Heart left ventricle (tissue), 16 donors: ENCODE measurements around the gene TET1. TPM values are rescaled to one million over a fixed set of nuclear protein-coding genes. Genes with fewer than 3 reads are reported as not detected.

ENCODE experiments used
- ATAC-seq, 4 donors: fragments of 200-7000 bp; cut with Tn5 transposase; one replicate each; pipeline ENCODE4 v1.9.1; 2020 to 2022; ENCODE audit warnings: moderate library complexity in 4 of 4, mild to moderate bottlenecking in 3 of 4, moderate number of reproducible peaks in 1 of 4
- DNase-seq, 5 donors: peaks; one replicate each; pipeline ENCODE4 v3.0.0-alpha.2; 2020
- H3K27ac ChIP-seq, 12 donors: fragments of 200-600 bp; sonication (generic) in 4 of 12; one replicate each; pipeline versions ENCODE4 v1.5.0 to v1.8.0; 2016 to 2022; ENCODE audit warnings: mild to moderate bottlenecking in 2 of 12
- H3K27me3 ChIP-seq, 9 donors: fragments of 200-600 bp; sonication (generic) in 2 of 9; one replicate each; pipeline versions ENCODE4 v1.5.1 to v1.8.0; 2016 to 2022; ENCODE audit warnings: mild to moderate bottlenecking in 3 of 9
- H3K36me3 ChIP-seq, 9 donors: fragments of 200-600 bp; sonication (generic) in 2 of 9; one replicate each; pipeline versions ENCODE4 v1.5.0 to v1.8.0; 2018 to 2022; ENCODE audit warnings: mild to moderate bottlenecking in 2 of 9
- H3K4me1 ChIP-seq, 12 donors: fragments of 200-600 bp; sonication (generic) in 4 of 12; one replicate each; pipeline versions ENCODE4 v1.5.0 to v1.8.0; 2016 to 2022; ENCODE audit warnings: mild to moderate bottlenecking in 3 of 12
- H3K4me3 ChIP-seq, 12 donors: fragments of 200-600 bp; sonication (generic) in 4 of 12; one replicate each; pipeline versions ENCODE4 v1.5.0 to v1.8.0; 2017 to 2022; ENCODE audit warnings: mild to moderate bottlenecking in 9 of 12, moderate library complexity in 4 of 12
- H3K9me3 ChIP-seq, 12 donors: fragments of 200-600 bp; sonication (generic) in 4 of 12; one replicate each; pipeline versions ENCODE4 v1.5.0 to v1.8.0; 2016 to 2022; ENCODE audit warnings: mild to moderate bottlenecking in 1 of 12
- POLR2A ChIP-seq, 2 donors: fragments of 450-650 bp; IDR thresholded peaks; one replicate each; pipeline ENCODE4 v1.6.1; 2017; ENCODE audit warnings: antibody characterized with exemption in 2 of 2, mild to moderate bottlenecking in 2 of 2, moderate library complexity in 2 of 2
- WGBS, 4 donors: extraction: QIAGEN DNeasy Blood & Tissue Kit in 2 of 4; methylation state at CpG; one replicate each; pipeline versions ENCODE4 v1.1.5 to v1.1.7; 2013 to 2018; 5-methylcytosine and 5-hydroxymethylcytosine counted together
- intact Hi-C, 10 donors: fragments of 100-400 bp; cut with DNase I; formaldehyde crosslinking; loops; one replicate each; pipeline versions ENCODE4 v1.11.1 to v1.14.2; 2022
- polyA plus RNA-seq, 2 donors: library from polyadenylated mRNA; stranded (reverse); fragments of 200-250 nt; gene quantifications; one replicate each; pipeline ENCODE4 v1.2.3, GENCODE V29; 2013
- total RNA-seq, 9 donors: library from RNA; depleted of rRNA in 2 of 9; stranded (reverse); fragments of >200 nt in 2 of 9; fragmentation: NEBNext Ultra II Directional in 3 of 9; extraction: Animal tissue kit (Norgen Biotek cat#: 25700) in 3 of 9; gene quantifications; one replicate each; pipeline versions ENCODE4 v1.1.0 to v1.2.4, GENCODE V29; 2016 to 2023
- TF ChIP-seq, protein P1 (sequence below), 12 donors: fragments of 200-600 bp; sonication (generic) in 4 of 12; IDR thresholded peaks; one replicate each; pipeline versions ENCODE4 v1.5.0 to v1.8.0; 2018 to 2022; ENCODE audit warnings: antibody characterized with exemption in 12 of 12, mild to moderate bottlenecking in 5 of 12
- donor health status: ischemic (EF 13 %, LVEDD 7.1; RV severe dilation, severe dysfunction).
- donor health status: healthy with polysubstance abuse.
- donor health status: DM: no; HTN: yes; CAD: no.
- donor health status: DM: no; HTN: no; CAD: no.
- donor health status: ischemic (EF 25% LVEDD 6.9; RV normal size, moderate dysfunction).
- donor health status: ischemic (EF 25% LVEDD 5.7; RV mildly dilated, moderate dysfunction).
- donor health status: healthy.
- donor health status: DM: yes; HTN: yes; CAD: no.
- donor health status: ischemic (EF 35%, LVEDD 5.7; RV mildly dilated, moderate dysfunction).
- donor health status: nonischemic (EF 11% LVEDD 7.7; RV severe dilation, severe dysfunction).
- donor health status: DM: yes; HTN: yes; CAD: no.
- donor health status: PGD.
- donor health status: ischemic (EF 29% LVEDD 5.4; RV normal size, mild dysfunction).
- donor health status: nonischemic (EF 23%, LVEDD 6.1; RV moderate dilation, normal function).

TET1 gene
- total and polyA plus RNA-seq, 11 donors: 0.27 to 4.1 (median 2.0) TPM

DNA sequence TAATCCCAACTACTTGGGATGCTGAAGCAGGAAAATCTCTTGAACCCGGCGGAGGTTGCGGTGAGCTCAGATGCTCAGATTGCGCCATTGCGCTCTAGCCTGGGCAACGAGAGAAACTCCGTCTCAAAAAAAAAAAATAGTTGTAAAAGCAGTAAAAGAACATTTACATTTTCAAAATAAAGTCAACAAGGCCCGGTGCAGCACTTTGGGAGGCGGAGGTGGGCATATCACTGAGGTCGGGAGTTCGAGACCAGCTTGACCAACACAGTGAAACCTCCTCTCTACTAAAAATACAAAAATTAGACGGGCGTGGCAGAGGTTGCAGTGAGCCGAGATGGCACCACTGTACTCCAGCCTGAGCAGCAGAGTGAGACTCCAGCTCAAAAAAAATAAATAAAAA, 164.9 kb downstream of the TET1 start:
- TF ChIP-seq POLR2A (IDR thresholded peaks at IDR 0.05): no peak
- TF ChIP-seq, protein P1, sequence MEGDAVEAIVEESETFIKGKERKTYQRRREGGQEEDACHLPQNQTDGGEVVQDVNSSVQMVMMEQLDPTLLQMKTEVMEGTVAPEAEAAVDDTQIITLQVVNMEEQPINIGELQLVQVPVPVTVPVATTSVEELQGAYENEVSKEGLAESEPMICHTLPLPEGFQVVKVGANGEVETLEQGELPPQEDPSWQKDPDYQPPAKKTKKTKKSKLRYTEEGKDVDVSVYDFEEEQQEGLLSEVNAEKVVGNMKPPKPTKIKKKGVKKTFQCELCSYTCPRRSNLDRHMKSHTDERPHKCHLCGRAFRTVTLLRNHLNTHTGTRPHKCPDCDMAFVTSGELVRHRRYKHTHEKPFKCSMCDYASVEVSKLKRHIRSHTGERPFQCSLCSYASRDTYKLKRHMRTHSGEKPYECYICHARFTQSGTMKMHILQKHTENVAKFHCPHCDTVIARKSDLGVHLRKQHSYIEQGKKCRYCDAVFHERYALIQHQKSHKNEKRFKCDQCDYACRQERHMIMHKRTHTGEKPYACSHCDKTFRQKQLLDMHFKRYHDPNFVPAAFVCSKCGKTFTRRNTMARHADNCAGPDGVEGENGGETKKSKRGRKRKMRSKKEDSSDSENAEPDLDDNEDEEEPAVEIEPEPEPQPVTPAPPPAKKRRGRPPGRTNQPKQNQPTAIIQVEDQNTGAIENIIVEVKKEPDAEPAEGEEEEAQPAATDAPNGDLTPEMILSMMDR (IDR thresholded peaks at IDR 0.05): no peak
- H3K36me3 ChIP-seq: peaks cover 0 to 77% (median 66%) of the 10 kb centered on the region in 9 donors
- no peaks in the 10 kb centered on the region for H3K27me3 ChIP-seq
- H3K4me1 ChIP-seq: peaks cover 0 to 17% (median 9%) of the 10 kb centered on the region in 12 donors
- H3K4me3 ChIP-seq: no peak overlapping the region
- no peaks in the 10 kb centered on the region for H3K9me3 ChIP-seq
- intact Hi-C loops: loop anchor here in 4 of 10 donors (5.0 to 10.0 kb wide), 3 partner anchors 57 to 390 kb away; partner anchors contain the start of genes HNRNPH3 (in 1 of the 4) and PBLD (in 1 of the 4)
- no peak overlapping the region for H3K27ac ChIP-seq
- 95 to 97% (median 95%) methylated on average over 14 of the region's 14 CpGs for WGBS, 4 donors
- DNase-seq (no peak), ATAC-seq (no peak)

DNA sequence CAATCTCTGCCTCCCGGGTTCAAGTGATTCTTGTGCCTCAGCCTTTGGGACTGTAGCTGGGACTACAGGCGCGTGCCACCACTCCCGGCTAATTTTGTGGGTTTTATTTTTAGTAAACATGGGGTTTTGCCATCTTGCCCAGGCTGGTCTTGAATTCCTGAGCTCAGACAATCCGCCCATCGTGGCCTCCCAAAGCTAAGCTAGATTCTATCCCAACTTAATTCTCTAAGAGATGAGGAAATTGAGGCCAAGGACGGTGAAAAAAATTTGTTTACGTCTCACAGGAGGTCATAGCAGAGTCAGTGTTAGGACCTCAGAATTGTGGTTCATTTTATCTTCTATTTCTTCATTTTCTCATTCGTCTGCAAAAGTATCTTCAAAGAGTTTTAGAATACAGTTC, 167.0 kb downstream of the TET1 start:
- no peak overlapping the region for H3K27ac ChIP-seq
- peaks cover 0 to 12% (median 7%) of the 10 kb centered on the region in 12 donors for H3K4me1 ChIP-seq
- H3K36me3 ChIP-seq: peaks cover 0 to 99% (median 87%) of the 10 kb centered on the region in 9 donors
- no peak for ATAC-seq
- WGBS, 4 donors: 70 to 76% (median 75%) methylated on average over 9 of the region's 9 CpGs
- no peaks in the 10 kb centered on the region for H3K27me3 ChIP-seq
- intact Hi-C loops: loop anchor here in 4 of 10 donors (5.0 to 10.0 kb wide), 3 partner anchors 55 to 392 kb away; partner anchors contain the start of genes HNRNPH3 (in 1 of the 4) and PBLD (in 1 of the 4)
- H3K9me3 ChIP-seq: no peaks in the 10 kb centered on the region
- H3K4me3 ChIP-seq: no peak overlapping the region
- no peak for DNase-seq
- TF ChIP-seq, protein P1 (IDR thresholded peaks at IDR 0.05): no peak
- TF ChIP-seq POLR2A (IDR thresholded peaks at IDR 0.05): no peak

DNA sequence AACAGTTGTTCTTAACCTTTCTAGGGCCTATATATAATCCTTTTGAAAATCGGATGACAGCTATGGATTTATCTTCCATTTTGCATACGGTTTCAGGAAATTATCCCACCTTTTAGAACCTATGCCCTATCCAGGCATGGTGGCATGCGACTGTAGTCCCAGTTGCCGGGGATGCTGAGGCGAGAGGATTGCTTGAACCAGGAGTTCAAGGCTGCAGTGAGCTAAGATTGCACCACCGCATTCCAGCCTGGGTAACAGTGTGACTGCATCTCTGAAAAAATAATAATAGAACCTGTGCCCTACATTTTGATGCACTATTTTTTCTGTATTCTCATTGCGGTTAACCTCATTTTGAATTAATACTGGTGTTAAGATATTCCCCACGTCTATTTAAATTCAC, 172.5 kb downstream of the TET1 start:
- no peak overlapping the region for H3K27ac ChIP-seq
- WGBS, 4 donors: 86 to 96% (median 95%) methylated on average over 8 of the region's 8 CpGs
- no peaks in the 10 kb centered on the region for H3K27me3 ChIP-seq
- no peaks in the 10 kb centered on the region for H3K9me3 ChIP-seq
- no peak for ATAC-seq
- H3K36me3 ChIP-seq: peaks cover 0 to 100% (median 96%) of the 10 kb centered on the region in 9 donors
- H3K4me1 ChIP-seq: no peaks in the 10 kb centered on the region
- intact Hi-C loops: loop anchor here in 1 of 10 donors (10.0 kb wide), 1 partner anchor 188 kb away; no protein-coding TSS in a partner anchor
- no peak for DNase-seq
- H3K4me3 ChIP-seq: no peak overlapping the region
- TF ChIP-seq POLR2A (IDR thresholded peaks at IDR 0.05): no peak
- TF ChIP-seq, protein P1 (IDR thresholded peaks at IDR 0.05): no peak

GRCh38 chr10:68734349-68734748, 174.2 kb downstream of the TET1 start:
- DNase-seq: no peak
- Histone ChIP-seq H3K27ac (no peak overlapping the region), H3K4me3 (no peak overlapping the region), H3K36me3 (peaks cover 0 to 100% (median 98%) of the 10 kb centered on the region in 9 donors), H3K27me3 (no peaks in the 10 kb centered on the region), H3K9me3 (no peaks in the 10 kb centered on the region), H3K4me1 (no peaks in the 10 kb centered on the region)
- intact Hi-C loops: loop anchor here in 1 of 10 donors (10.0 kb wide), 1 partner anchor 190 kb away; no protein-coding TSS in a partner anchor
- ATAC-seq: no peak
- 90 to 92% (median 91%) methylated on average over 7 of the region's 7 CpGs for WGBS, 4 donors
- TF ChIP-seq, protein P1 (IDR thresholded peaks at IDR 0.05): no peak
- no peak for TF ChIP-seq POLR2A (IDR thresholded peaks at IDR 0.05)
